Sciatic nerve (tissue), 2 donors: ENCODE measurements around the gene WNT16. TPM values are rescaled to one million over a fixed set of nuclear protein-coding genes. Genes with fewer than 3 reads are reported as not detected.
"Not testable (repeated sequence)": the region's sequence is repeated elsewhere in the genome, so short reads cannot be mapped to it uniquely, and the experiment has no call there.

Experiments used
- ATAC-seq: fragments of 200-7000 bp; cut with Tn5 transposase; one replicate; pipeline ENCODE4 v1.9.1; 2020; ENCODE audit warnings: mild to moderate bottlenecking, moderate library complexity
- DNase-seq: peaks from one replicate; pipeline ENCODE4 v3.0.0-alpha.2; 2020; ENCODE audit warnings: low spot score
- intact Hi-C: fragments of 100-400 bp; cut with DNase I; formaldehyde crosslinking; loops from one replicate; pipeline ENCODE4 v1.14.2; 2022
- total RNA-seq: library from RNA; stranded (reverse); fragmentation: NEBNext Ultra II Directional; extraction: Animal tissue kit (Norgen Biotek cat#: 25700); gene quantifications from one replicate; pipeline ENCODE4 v1.2.1, GENCODE V29; 2021
- donor health status: DM: no; HTN: no; CAD: no.
- donor health status: DM: no; HTN: no; CAD: no.

WNT16 gene
- not detected for total RNA-seq

- DNase-seq (no peak), ATAC-seq (peak; percentile 41)
- intact Hi-C loops, result no loop called here
Measured at GRCh38 chr7:121328508-121329190, at the start of gene WNT16. Gene WNT16, plus strand, starts transcription at chr7:121329000. Its CDS starts 293 bp downstream, at chr7:121329293.

GRCh38 chr7:121279060-121279620 is 49.7 kb upstream of the WNT16 start:
- DNase-seq (no peak), ATAC-seq (no peak)
- intact Hi-C loops, result no loop called here

- intact Hi-C loops, result no loop called here
- no peak for DNase-seq
- ATAC-seq, result no peak
Measured at GRCh38 chr7:121279822-121280221, 49.0 kb upstream of the WNT16 start.

- no peak for DNase-seq
- no peak for ATAC-seq
- intact Hi-C loops, result no loop called here
Measured at GRCh38 chr7:121280656-121281055, 48.1 kb upstream of the WNT16 start.

- intact Hi-C loops, result no loop called here
- ATAC-seq (no peak), DNase-seq (no peak)
Measured at GRCh38 chr7:121282129-121282528, 46.7 kb upstream of the WNT16 start.

- ATAC-seq, result no peak
- no peak for DNase-seq
- intact Hi-C loops, result no loop called here
Measured at GRCh38 chr7:121285066-121285667, 43.6 kb upstream of the WNT16 start.

- no peak for ATAC-seq
- no peak for DNase-seq
- intact Hi-C loops, result no loop called here
Measured at GRCh38 chr7:121286186-121286585, 42.6 kb upstream of the WNT16 start.

GRCh38 chr7:121286742-121287734 is 41.8 kb upstream of the WNT16 start:
- intact Hi-C loops, result no loop called here
- ATAC-seq, result no peak
- no peak for DNase-seq

GRCh38 chr7:121288894-121289293 is 39.9 kb upstream of the WNT16 start:
- intact Hi-C loops, result no loop called here
- ATAC-seq, result no peak
- no peak for DNase-seq

GRCh38 chr7:121289930-121290329 is 38.9 kb upstream of the WNT16 start:
- ATAC-seq, intact Hi-C loops, DNase-seq: not testable (repeated sequence)

GRCh38 chr7:121294448-121294992 is 34.3 kb upstream of the WNT16 start:
- DNase-seq (no peak), ATAC-seq (no peak)
- intact Hi-C loops, result no loop called here

GRCh38 chr7:121297843-121298242 is 31.0 kb upstream of the WNT16 start:
- intact Hi-C loops, result no loop called here
- ATAC-seq, result no peak
- no peak for DNase-seq

- ATAC-seq, result no peak
- DNase-seq, result no peak
- intact Hi-C loops, result no loop called here
Measured at GRCh38 chr7:121298831-121299239, 30.0 kb upstream of the WNT16 start.

- DNase-seq, result no peak
- ATAC-seq, result no peak
- intact Hi-C loops, result no loop called here
Measured at GRCh38 chr7:121300685-121301420, 27.9 kb upstream of the WNT16 start.

GRCh38 chr7:121301446-121302213 is 27.2 kb upstream of the WNT16 start:
- ATAC-seq (no peak), DNase-seq (no peak)
- intact Hi-C loops, result no loop called here

- DNase-seq (no peak), ATAC-seq (no peak)
- intact Hi-C loops, result no loop called here
Measured at GRCh38 chr7:121302214-121302745, 26.5 kb upstream of the WNT16 start.

GRCh38 chr7:121303422-121304101 is 25.2 kb upstream of the WNT16 start:
- intact Hi-C loops, result no loop called here
- no peak for ATAC-seq
- DNase-seq, result no peak
